Osteoblast (primary cell): Measurements from ENCODE around the gene FAM174C. TPM values are rescaled to one million over a fixed set of nuclear protein-coding genes. Genes with fewer than 3 reads are reported as not detected.
"Not testable (repeated sequence)": the region's sequence is repeated elsewhere in the genome, so short reads cannot be mapped to it uniquely, and the experiment has no call there.

Experiments used
- DNase-seq: peaks from one replicate; pipeline ENCODE4 v3.0.0; 2011; ENCODE audit warnings: low spot score, mixed read lengths; ENCODE audit not compliant: insufficient read length; ENCODE audit errors: missing footprints
- H2AFZ ChIP-seq: 2 replicates; pipeline ENCODE4 v1.6.0; 2011; ENCODE audit warnings: mild to moderate bottlenecking, low read length
- H3K27ac ChIP-seq: 2 replicates; pipeline ENCODE4 v1.5.1; 2011; ENCODE audit warnings: mild to moderate bottlenecking, low read depth, low read length, moderate library complexity
- H3K27me3 ChIP-seq: 2 replicates; pipeline ENCODE4 v1.6.0; 2012; ENCODE audit warnings: mild to moderate bottlenecking, control low read depth, inconsistent platforms, low read length, moderate library complexity; ENCODE audit not compliant: insufficient read depth
- H3K36me3 ChIP-seq: 2 replicates; pipeline ENCODE4 v1.5.1; 2011; ENCODE audit warnings: mild to moderate bottlenecking, low read length, control low read depth, moderate library complexity; ENCODE audit not compliant: insufficient read depth
- H3K4me1 ChIP-seq: 2 replicates; pipeline ENCODE4 v1.5.1; 2011; ENCODE audit warnings: mild to moderate bottlenecking, low read length, control low read depth, moderate library complexity; ENCODE audit not compliant: insufficient read depth
- H3K4me2 ChIP-seq: 2 replicates; pipeline ENCODE4 v1.6.0; 2011; ENCODE audit warnings: mild to moderate bottlenecking, low read length; ENCODE audit not compliant: insufficient read depth
- H3K4me3 ChIP-seq: fragments of 200-600 bp; sonication (generic); 3 replicates; pipeline ENCODE4 v1.5.1; 2012; ENCODE audit warnings: mild to moderate bottlenecking, low read length, inconsistent platforms; ENCODE audit not compliant: insufficient read depth
- H3K79me2 ChIP-seq: 2 replicates; pipeline ENCODE4 v1.6.0; 2012; ENCODE audit warnings: mild to moderate bottlenecking, low read length, control low read depth, inconsistent platforms; ENCODE audit not compliant: insufficient read depth
- H3K9me3 ChIP-seq: 2 replicates; pipeline ENCODE4 v1.5.1; 2011; ENCODE audit warnings: low read depth, low read length, control low read depth
- H4K20me1 ChIP-seq: 2 replicates; pipeline ENCODE4 v1.6.0; 2012; ENCODE audit warnings: mild to moderate bottlenecking, low read length, control low read depth; ENCODE audit not compliant: insufficient read depth
- total RNA-seq: library from RNA; depleted of rRNA; stranded (reverse); fragments of >200 nt; gene quantifications from 2 replicates; pipeline ENCODE4 v1.2.3, GENCODE V29; 2012
- TF ChIP-seq, protein P1 (sequence below): IDR thresholded peaks from 2 replicates; pipeline ENCODE4 v1.5.1; 2011; ENCODE audit warnings: mild to moderate bottlenecking, low read depth, low read length, moderate library complexity; ENCODE audit errors: extremely low read depth

The FAM174C gene
- total RNA-seq, 1 donor: 25.0 TPM

DNA sequence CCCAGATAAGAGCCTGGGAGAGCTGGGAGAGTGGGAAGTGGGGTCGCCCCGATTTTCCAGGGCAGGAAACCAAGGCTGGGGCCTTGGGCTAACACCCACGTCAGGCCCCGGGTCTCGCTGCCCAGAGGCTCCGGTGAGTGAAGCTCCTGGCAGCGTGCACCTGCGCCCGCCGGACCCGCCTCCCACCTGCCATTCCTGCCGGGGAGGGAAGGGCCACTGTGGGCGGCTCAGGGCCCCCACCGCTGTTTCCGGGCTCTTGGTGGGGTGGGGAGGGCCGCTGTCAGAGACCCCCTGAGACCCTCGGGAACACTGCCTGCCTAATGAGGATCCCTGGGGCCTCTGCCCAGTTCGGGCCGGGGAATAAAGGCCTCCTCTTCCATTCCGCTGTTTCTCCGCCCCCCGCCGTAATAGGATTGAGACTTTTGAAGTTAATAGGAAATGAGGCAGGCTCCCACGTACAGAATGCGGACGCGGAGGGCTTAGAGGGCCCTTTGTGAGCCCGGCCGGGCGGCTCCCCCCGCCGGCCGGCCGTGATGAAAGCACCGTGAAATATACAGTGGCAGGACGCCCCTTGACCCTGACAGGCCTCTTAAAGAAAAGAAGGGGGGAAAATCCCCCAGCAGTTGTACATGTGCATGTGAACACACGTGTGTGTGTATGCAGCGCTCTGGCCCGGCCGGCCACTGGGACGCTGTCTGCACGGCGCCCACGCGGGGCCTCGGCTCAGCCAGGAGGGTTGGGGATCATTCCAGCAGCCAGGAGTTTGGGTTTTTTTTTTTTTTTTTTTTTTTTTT is 43.5 kb downstream of the FAM174C start:
- peaks cover 33% of the 10 kb centered on the region for H3K27me3 ChIP-seq
- TF ChIP-seq, protein P1, sequence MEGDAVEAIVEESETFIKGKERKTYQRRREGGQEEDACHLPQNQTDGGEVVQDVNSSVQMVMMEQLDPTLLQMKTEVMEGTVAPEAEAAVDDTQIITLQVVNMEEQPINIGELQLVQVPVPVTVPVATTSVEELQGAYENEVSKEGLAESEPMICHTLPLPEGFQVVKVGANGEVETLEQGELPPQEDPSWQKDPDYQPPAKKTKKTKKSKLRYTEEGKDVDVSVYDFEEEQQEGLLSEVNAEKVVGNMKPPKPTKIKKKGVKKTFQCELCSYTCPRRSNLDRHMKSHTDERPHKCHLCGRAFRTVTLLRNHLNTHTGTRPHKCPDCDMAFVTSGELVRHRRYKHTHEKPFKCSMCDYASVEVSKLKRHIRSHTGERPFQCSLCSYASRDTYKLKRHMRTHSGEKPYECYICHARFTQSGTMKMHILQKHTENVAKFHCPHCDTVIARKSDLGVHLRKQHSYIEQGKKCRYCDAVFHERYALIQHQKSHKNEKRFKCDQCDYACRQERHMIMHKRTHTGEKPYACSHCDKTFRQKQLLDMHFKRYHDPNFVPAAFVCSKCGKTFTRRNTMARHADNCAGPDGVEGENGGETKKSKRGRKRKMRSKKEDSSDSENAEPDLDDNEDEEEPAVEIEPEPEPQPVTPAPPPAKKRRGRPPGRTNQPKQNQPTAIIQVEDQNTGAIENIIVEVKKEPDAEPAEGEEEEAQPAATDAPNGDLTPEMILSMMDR: no peak
- H3K4me1 ChIP-seq: no peaks in the 10 kb centered on the region
- H3K27ac ChIP-seq: no peak overlapping the region
- no peaks in the 10 kb centered on the region for H3K79me2 ChIP-seq
- H3K36me3 ChIP-seq: no peaks in the 10 kb centered on the region
- no peaks in the 10 kb centered on the region for H4K20me1 ChIP-seq
- H3K4me3 ChIP-seq: no peak overlapping the region
- no peak overlapping the region for H2AFZ ChIP-seq
- no peaks in the 10 kb centered on the region for H3K9me3 ChIP-seq
- no peak overlapping the region for H3K4me2 ChIP-seq
- no peak for DNase-seq

DNA sequence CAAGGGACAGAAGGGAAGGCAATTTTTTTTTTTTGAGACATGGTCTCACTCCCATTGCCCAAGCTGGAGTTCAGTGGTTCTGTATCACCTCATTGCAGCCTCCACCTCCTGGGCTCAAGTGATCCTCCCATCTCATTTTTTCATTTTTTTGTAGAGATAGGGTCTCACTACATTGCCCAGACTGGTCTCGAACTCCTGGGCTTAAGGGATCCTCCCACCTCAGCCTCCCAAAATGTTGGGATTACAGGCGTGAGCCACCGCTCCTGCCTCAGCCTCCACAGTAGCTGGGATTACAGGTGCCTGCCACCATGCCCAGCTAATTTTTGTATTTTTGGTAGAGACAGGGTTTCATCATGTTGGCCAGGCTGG is 44.9 kb downstream of the FAM174C start:
- H3K36me3 ChIP-seq, H3K4me3 ChIP-seq, H3K79me2 ChIP-seq, H3K4me2 ChIP-seq, H3K9me3 ChIP-seq, H3K4me1 ChIP-seq, DNase-seq, H3K27ac ChIP-seq, H4K20me1 ChIP-seq, H2AFZ ChIP-seq: not testable (repeated sequence)
- peaks cover 33% of the 10 kb centered on the region for H3K27me3 ChIP-seq

DNA sequence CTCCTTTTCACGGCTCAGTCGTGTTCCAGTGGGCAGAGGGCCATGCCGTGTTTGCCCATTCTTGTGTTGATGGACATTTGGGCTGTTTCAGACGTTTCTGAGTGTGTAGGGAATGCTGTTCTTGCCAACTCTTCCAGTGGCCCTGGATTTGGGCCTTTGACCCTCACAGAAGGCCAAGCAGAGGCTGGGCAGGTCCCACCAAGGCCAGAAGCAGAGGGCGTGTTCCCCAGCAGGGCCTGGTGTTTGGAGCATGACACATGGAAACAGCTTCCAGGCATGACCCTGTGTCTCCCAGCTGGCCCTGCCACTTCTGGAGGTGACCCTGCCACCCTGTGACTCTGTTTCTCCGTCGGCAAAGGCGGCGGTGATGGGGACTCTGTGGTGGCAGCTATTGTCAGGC is 46.2 kb downstream of the FAM174C start:
- Histone ChIP-seq H3K4me2 (no peak overlapping the region), H3K4me3 (no peak overlapping the region), H3K4me1 (peaks cover 5% of the 10 kb centered on the region), H2AFZ (no peak overlapping the region), H3K36me3 (no peaks in the 10 kb centered on the region), H3K27me3 (peaks cover 25% of the 10 kb centered on the region), H3K79me2 (no peaks in the 10 kb centered on the region), H4K20me1 (no peaks in the 10 kb centered on the region), H3K27ac (no peak overlapping the region), H3K9me3 (no peaks in the 10 kb centered on the region)
- no peak for DNase-seq
- TF ChIP-seq, protein P1: no peak

DNA sequence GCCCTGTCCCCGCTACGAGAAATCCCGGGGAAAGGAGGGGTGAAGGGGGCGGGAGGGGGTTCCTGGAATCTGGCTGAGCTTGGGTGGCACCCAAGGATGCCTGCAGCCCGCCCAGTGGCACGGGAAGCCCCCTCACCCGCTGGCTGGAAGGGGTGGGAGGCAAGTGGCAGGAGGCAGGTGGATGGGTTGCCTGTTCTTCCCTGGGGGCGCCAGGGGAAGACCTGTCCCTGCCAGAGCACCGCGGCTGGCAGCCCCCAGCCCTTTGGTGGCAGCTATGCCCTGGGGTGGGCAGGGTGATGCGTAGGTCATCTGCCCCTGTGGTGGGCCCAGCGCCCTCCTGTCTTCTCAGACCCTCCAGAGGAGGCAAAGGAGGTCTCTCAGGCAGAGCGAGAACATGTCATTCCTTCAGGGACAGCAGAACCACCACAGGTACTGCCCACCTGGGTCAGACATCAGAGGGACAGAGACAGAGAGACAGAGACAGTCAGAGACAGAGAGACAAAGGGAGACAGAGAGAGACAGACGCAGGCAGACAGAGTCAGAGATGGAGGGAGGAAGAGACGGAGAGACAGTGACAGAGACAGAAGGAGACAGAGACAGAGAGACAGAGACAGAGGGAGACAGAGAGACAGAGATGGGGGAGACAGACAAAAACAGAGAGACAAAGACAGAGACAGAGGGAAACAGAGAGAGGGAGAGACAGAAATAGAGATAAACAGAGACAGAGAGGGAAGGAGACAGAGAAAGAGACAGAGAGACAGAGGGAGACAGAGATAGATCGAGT is 47.1 kb downstream of the FAM174C start:
- DNase-seq: no peak
- no peaks in the 10 kb centered on the region for H3K79me2 ChIP-seq
- H2AFZ ChIP-seq: no peak overlapping the region
- TF ChIP-seq, protein P1: no peak
- H3K4me2 ChIP-seq: no peak overlapping the region
- no peak overlapping the region for H3K27ac ChIP-seq
- no peaks in the 10 kb centered on the region for H3K36me3 ChIP-seq
- no peaks in the 10 kb centered on the region for H4K20me1 ChIP-seq
- H3K4me1 ChIP-seq: peaks cover 5% of the 10 kb centered on the region
- H3K27me3 ChIP-seq: peaks cover 17% of the 10 kb centered on the region
- H3K9me3 ChIP-seq: no peaks in the 10 kb centered on the region
- H3K4me3 ChIP-seq: no peak overlapping the region
